Thoracic aorta (tissue), 2 donors: ENCODE results near the gene HPCAL4. TPM values are rescaled to one million over a fixed set of nuclear protein-coding genes. Genes with fewer than 3 reads are reported as not detected.

Experiments
- ATAC-seq: fragments of 150-250 bp; one replicate; pipeline ENCODE4 v1.8.0; 2017; ENCODE audit warnings: low read depth; ENCODE audit not compliant: insufficient number of reproducible peaks, low FRiP score
- DNase-seq: peaks from one replicate; pipeline ENCODE4 v3.0.0-alpha.2; 2020; ENCODE audit warnings: low spot score
- H3K27ac ChIP-seq, 2 donors: fragments of 200-600 bp; sonication (generic); 1 replicate in 1 of 2; 2 replicates in 1 of 2; pipeline ENCODE4 v1.5.1; 2016; ENCODE audit warnings: mild to moderate bottlenecking in 2 of 2, moderate library complexity in 2 of 2
- H3K27me3 ChIP-seq: fragments of 200-600 bp; sonication (generic); replicated peaks from 2 replicates; pipeline ENCODE4 v1.6.0; 2016; ENCODE audit warnings: mild to moderate bottlenecking; ENCODE audit not compliant: insufficient read depth
- H3K36me3 ChIP-seq: fragments of 200-600 bp; sonication (generic); one replicate; pipeline ENCODE4 v1.5.1; 2016
- H3K4me1 ChIP-seq, 2 donors: fragments of 200-600 bp; sonication (generic); 1 replicate in 1 of 2; 2 replicates in 1 of 2; pipeline versions ENCODE4 v1.5.1 to v1.6.0; 2016; ENCODE audit warnings: low read depth in 2 of 2, mild to moderate bottlenecking in 1 of 2; ENCODE audit not compliant: control insufficient read depth in 1 of 2
- H3K4me3 ChIP-seq: fragments of 200-600 bp; sonication (generic); 2 replicates; pipeline ENCODE4 v1.5.1; 2016; ENCODE audit warnings: mild to moderate bottlenecking
- H3K9me3 ChIP-seq: fragments of 200-600 bp; sonication (generic); 2 replicates; pipeline ENCODE4 v1.5.1; 2016
- total RNA-seq, 2 donors: library from RNA; depleted of rRNA; stranded (reverse); fragments of >200 nt; gene quantifications; one replicate each; pipeline versions ENCODE4 v1.1.0 to v1.2.3, GENCODE V29; 2016
- TF ChIP-seq, protein P1 (sequence below): fragments of 200-600 bp; sonication (generic); IDR thresholded peaks from one replicate; pipeline ENCODE4 v1.5.1; 2019; ENCODE audit warnings: antibody characterized with exemption

The HPCAL4 gene
- total RNA-seq, 2 donors from 2014 or later = 0.35 TPM; not detected in 1

- H3K27me3 ChIP-seq = no peaks in the 10 kb centered on the region
- no peak overlapping the region for H3K27ac ChIP-seq
- no peaks in the 10 kb centered on the region for H3K9me3 ChIP-seq
- H3K36me3 ChIP-seq = no peaks in the 10 kb centered on the region
- DNase-seq = no peak
- no peak overlapping the region for H3K4me3 ChIP-seq
- TF ChIP-seq, protein P1, sequence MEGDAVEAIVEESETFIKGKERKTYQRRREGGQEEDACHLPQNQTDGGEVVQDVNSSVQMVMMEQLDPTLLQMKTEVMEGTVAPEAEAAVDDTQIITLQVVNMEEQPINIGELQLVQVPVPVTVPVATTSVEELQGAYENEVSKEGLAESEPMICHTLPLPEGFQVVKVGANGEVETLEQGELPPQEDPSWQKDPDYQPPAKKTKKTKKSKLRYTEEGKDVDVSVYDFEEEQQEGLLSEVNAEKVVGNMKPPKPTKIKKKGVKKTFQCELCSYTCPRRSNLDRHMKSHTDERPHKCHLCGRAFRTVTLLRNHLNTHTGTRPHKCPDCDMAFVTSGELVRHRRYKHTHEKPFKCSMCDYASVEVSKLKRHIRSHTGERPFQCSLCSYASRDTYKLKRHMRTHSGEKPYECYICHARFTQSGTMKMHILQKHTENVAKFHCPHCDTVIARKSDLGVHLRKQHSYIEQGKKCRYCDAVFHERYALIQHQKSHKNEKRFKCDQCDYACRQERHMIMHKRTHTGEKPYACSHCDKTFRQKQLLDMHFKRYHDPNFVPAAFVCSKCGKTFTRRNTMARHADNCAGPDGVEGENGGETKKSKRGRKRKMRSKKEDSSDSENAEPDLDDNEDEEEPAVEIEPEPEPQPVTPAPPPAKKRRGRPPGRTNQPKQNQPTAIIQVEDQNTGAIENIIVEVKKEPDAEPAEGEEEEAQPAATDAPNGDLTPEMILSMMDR = no peak
- no peaks in the 10 kb centered on the region for H3K4me1 ChIP-seq
- no peak for ATAC-seq
Measured at GRCh38 chr1:39679821-39680220, 11.4 kb downstream of the HPCAL4 start.

GRCh38 chr1:39678889-39679288 lies 12.3 kb downstream of the HPCAL4 start:
- no peak overlapping the region for H3K27ac ChIP-seq
- no peak overlapping the region for H3K4me3 ChIP-seq
- ATAC-seq (no peak), DNase-seq (no peak)
- TF ChIP-seq, protein P1 = no peak
- H3K9me3 ChIP-seq = no peaks in the 10 kb centered on the region
- no peaks in the 10 kb centered on the region for H3K4me1 ChIP-seq
- no peaks in the 10 kb centered on the region for H3K27me3 ChIP-seq
- H3K36me3 ChIP-seq = no peaks in the 10 kb centered on the region

DNA sequence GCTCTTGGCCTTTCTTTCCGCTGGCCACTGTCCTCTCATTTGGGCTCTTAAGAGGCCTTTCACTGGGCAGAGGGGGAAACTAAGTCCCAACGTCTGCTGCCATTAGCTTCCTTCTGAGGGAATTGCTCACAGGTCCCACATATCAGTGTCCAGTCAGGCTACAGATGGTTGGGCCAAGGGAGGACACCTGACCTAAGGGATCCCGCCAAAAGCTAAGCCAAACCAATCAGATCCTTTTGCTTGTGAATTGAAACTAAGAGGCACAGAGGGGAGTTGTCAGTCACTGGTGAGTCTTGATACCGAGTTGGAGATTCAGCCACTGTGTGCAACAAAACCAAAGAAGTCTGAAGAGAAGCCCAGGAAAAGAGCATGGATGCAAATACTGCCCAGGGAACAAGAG lies 13.6 kb downstream of the HPCAL4 start:
- H3K9me3 ChIP-seq = no peaks in the 10 kb centered on the region
- DNase-seq (no peak), ATAC-seq (no peak)
- H3K36me3 ChIP-seq = no peaks in the 10 kb centered on the region
- peaks cover 0 to under 1% of the 10 kb centered on the region in 2 donors for H3K4me1 ChIP-seq
- no peak overlapping the region for H3K4me3 ChIP-seq
- no peaks in the 10 kb centered on the region for H3K27me3 ChIP-seq
- no peak overlapping the region for H3K27ac ChIP-seq
- TF ChIP-seq, protein P1 = no peak

DNA sequence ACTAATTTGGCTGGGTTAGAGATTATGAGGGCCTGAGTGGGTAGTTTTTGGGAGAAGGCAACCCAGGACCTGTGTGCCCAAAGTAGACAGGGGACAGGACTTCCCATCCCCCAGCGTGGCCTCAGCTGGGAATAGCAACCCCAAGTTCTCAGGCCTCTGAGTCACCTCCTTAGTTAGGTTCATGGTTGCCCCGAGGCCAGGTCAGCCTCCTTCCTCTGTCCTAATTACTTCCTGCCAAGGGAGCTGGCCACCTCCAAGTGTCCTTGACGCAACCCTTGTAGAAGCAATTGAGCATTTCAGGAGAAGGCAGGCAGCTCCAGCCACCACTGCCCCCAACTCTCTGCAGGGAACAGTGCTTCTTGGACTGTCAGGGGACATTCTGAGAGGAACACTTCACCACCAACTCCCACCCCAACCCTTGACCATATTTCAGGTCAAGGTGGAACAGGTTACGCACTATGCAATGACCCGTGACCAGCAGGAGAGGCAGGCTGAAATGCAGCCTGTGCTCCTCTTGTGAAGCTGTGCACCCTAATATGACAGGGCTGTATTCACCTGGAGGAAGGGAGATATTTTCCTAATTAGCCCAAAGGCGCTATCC lies 14.2 kb downstream of the HPCAL4 start:
- TF ChIP-seq, protein P1 = no peak
- no peaks in the 10 kb centered on the region for H3K36me3 ChIP-seq
- H3K4me3 ChIP-seq = no peak overlapping the region
- no peak overlapping the region for H3K27ac ChIP-seq
- DNase-seq = no peak
- no peak for ATAC-seq
- H3K4me1 ChIP-seq = peaks cover 0 to 6% of the 10 kb centered on the region in 2 donors
- H3K27me3 ChIP-seq = no peaks in the 10 kb centered on the region
- H3K9me3 ChIP-seq = no peaks in the 10 kb centered on the region

DNA sequence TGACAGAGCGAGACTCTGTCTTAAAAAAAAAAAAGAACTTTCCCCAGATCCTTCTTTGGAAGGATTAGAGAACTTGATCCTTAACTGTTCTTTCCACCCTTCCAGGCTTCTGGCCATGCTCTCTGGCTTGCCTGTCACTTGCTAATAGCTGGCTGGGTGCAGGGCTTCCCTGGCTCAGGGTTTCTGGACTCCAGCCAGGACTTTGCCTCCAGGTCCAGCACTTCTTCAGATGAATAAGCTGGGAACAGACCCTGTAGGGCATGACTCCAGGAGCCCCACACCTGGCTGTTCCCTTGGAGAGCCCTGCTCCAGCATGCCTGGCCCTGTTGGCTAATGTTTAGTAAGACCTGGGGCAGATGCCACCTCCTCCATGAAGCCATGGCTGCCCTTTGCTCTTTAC lies 16.0 kb downstream of the HPCAL4 start:
- TF ChIP-seq, protein P1 = no peak
- no peak for ATAC-seq

More for the DNA sequence above, 16.0 kb downstream of the HPCAL4 start:
- H3K36me3 ChIP-seq = no peaks in the 10 kb centered on the region
- no peaks in the 10 kb centered on the region for H3K9me3 ChIP-seq
- H3K27ac ChIP-seq = no peak overlapping the region
- no peaks in the 10 kb centered on the region for H3K27me3 ChIP-seq
- H3K4me3 ChIP-seq = no peak overlapping the region
- DNase-seq = no peak
- H3K4me1 ChIP-seq = peaks cover 4 to 23% of the 10 kb centered on the region in 2 donors
